ENCODE results near the gene ARHGAP11A. TPM values are rescaled to one million over a fixed set of nuclear protein-coding genes. Genes with fewer than 3 reads are reported as not detected.

Gene ARHGAP11A
- total RNA-seq, 1 donor = 2.4 TPM

DNA sequence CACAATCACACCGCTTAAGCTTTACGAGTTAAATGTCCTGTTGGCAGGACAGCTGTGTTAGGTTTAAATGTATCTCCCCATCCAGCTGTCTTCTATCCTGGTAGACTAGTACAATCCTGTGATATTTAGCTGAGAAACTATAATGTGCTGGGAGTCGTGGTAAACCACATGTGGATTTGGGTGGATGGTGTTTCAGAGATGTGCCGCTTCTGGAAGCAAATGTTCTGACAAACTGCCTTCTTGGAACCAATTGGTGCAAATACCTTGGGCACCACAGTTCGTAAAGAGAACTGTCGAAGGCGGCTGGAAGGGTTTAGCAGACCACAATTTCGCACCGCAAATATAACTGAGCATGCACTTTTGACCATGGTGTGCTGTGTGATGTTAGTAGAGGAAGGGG, 41.2 kb downstream of the ARHGAP11A start:
- DNase-seq (ENCODE audit: low read depth in 2 of 3, low spot score in 2 of 3) = no peak

DNA sequence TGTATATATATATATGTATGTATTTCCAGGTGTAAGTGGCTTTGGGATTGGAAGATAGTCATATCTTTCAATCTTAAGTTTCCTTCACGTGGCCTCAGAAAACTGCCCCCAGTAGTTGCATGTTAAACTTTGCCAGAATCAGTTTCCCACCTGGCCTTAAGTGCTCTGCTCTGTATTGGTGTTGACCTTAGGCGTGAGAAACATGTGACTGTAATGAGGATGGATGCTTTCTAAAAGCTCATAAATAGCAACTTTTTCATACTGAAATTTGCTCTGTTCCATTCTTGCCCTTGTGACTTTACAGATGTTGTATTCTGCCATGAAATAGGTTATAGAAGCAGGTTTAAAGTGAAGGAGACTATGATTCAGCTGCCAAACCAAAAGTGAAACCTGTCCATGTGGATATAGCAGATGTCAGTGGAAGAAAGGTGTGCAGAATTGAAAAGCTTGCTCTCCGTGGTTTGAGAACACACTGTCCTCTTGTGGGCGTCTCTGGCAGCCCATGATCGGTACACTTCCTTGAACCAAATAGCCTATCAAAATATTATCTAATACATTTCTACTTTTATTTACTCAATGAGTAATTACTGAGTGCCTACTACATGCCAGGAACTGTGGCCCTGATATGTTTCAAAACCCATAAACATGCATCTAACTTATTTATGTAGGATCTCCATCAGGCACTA, 42.0 kb downstream of the ARHGAP11A start:
- DNase-seq (ENCODE audit: low read depth in 2 of 3, low spot score in 2 of 3) = peak in 1 of 3 donors; percentile 35

DNA sequence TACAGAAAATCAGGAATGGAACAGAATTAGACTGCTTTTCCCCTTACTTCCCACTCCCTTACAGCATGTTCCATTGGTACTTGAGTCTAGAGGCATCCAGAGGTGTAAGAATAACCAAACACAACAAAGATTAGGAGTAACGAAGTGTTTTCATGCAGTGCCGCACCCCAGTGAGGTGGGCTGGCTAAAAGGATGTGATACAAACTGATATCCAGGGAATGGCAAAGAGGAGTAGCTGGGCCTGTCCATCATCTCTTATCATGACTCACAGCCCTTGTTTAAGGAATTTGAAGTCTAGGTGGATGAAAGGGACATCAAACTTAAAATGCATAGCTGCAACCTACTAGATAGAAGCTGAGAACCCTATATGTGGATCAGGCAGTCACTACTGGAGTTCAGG, 42.6 kb downstream of the ARHGAP11A start:
- DNase-seq (ENCODE audit: low read depth in 2 of 3, low spot score in 2 of 3) = no peak

DNA sequence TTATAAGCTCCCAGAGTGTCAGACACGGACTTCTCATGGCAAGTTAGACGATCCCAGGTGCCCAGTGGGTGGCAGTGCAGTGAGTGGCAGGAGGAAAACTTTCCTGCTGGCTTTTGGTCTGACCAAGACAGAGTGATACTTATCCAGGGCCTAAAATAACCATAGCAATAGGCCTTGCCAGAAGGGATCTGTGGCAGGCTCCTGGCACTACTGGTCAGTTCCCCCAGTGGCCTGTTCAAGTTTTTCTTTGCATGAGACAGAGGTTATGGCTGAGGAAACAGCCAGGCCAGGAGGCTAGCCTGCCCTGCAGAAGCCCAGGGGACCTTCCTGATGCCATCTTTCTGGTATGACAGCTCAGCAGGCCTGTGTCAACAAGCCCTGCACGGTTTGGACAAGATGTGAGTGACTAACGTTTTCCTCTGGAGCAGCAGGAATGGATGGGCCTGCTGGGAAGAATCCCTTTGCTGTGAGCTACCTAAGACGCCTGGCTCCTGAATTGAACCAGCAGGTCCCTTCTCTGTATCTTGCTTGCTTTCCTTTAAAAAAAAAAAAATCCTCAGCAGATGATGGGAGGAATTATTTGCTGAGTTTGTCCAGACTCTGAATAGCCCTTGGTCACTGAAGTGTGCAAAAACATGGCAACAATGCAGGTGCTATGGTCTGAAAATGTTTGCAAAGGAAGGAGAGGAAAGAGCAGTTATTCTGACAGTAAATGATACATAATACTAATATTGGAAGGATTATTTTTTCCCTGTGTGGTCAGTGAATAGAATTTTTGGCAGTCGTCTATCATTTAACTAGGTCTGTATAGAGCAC, 44.2 kb downstream of the ARHGAP11A start:
- DNase-seq (ENCODE audit: low read depth in 2 of 3, low spot score in 2 of 3) = no peak

DNA sequence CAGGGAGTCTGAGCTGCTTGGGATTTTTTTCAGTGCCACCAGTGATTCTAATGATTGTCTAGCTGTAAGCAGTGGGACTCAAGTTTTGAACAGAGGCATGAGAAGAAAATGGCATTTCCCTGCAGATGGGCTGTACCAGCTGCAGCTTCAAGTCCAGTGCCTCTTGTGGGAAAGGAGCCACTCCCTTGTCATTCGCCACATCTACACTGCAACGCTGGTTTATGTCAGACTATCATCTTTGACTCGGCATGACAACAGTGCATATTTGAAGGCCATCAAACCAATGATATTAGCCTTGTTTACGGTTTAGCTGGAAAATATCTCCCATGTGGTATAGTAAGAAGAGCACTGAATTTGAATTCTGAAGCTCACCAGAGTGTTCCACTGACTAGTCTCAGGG, 48.4 kb downstream of the ARHGAP11A start:
- DNase-seq (ENCODE audit: low read depth in 2 of 3, low spot score in 2 of 3) = no peak

DNA sequence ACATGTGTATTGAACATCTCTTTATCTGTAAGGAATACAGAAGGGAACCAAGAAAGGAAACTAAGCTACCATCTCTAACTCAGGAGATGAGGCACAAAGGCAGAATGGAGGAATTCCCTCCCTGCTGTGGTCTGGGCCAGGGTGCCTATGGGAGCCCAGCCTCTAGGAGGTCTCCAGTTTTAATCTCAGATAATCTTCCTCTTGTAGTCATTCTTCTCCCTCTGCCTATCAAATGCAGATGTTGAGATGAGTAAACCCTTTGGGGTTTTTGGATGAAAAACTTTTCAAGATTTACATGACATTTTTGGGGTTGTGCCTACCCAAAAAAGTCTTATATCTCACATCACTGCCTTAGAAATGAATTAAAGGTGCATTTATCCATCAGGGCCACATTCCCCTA, 49.5 kb downstream of the ARHGAP11A start:
- no peak for DNase-seq (ENCODE audit: low read depth in 2 of 3, low spot score in 2 of 3)

DNA sequence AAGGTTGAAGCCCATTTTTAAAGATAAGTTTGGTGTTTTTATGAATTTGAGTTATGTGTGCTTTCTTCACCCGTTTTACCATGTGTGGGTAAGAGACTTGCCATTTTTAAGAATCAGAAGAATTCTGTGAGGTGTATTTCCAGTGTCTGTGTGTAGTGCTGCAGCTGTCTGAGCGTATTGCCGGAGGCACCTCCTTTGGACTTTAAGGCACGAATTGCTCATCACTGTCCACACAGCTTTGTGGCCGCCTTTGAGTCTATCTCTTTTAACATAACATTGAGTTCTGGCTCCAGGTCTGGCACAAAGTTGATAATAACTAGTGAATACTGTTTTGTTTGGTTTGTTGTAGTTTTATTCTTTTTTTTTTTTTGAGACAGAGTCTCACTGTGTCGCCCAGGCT, 52.0 kb downstream of the ARHGAP11A start:
- no peak for DNase-seq (ENCODE audit: low read depth in 2 of 3, low spot score in 2 of 3)

DNA sequence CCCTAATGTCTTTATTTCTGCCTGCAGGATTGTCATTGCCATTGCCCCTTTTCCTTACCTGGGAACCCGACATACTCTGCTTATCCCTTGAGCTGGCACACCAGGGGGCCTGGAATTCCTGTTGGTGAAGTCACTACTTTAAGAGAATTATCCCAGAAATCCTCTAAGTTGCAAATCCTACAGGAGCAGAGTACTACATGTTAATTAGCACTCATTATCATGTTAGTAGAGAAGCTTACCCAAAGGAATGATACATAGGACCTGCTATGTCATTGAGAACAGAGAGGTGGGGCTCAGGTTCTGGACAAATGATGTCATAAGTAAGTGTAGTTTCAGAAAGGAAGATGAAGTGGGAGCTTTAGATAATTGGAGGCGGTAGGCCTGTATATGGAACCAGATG, 53.6 kb downstream of the ARHGAP11A start:
- DNase-seq (ENCODE audit: low read depth in 2 of 3, low spot score in 2 of 3) = no peak

DNA sequence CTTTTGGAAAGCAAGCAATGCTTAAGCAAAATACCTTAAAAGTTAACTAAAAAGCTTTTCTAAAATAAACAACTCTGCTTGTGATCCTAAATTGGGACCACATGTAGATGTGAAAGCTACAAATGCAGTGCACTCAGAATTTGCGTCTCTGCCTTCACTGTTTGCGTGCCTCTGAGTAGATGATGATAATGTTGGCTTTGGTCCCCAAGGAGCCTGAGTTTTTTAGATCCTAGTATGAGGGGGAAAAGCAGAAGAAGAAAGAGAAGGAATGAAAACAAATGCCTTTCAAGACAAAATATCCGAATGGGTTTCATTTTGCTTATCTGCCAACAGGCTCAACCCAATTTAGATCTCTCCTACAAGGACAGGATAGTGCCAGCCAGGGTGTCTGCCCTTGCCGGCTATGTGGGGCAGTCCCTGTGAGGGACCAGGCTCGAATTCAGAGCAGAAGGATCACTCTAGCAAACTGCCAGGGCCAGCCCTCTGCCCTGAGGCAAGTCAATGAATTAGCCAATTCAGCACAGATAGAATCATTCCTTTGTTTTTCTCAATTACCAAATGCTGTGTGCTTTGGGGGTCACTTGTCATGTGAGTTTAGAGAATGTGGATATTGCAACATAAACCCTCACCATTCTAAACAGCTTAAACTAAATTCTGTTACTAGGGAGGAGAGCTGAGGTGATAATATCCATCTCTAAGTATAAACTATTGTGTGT, 54.8 kb downstream of the ARHGAP11A start:
- DNase-seq (ENCODE audit: low read depth in 2 of 3, low spot score in 2 of 3) = no peak

DNA sequence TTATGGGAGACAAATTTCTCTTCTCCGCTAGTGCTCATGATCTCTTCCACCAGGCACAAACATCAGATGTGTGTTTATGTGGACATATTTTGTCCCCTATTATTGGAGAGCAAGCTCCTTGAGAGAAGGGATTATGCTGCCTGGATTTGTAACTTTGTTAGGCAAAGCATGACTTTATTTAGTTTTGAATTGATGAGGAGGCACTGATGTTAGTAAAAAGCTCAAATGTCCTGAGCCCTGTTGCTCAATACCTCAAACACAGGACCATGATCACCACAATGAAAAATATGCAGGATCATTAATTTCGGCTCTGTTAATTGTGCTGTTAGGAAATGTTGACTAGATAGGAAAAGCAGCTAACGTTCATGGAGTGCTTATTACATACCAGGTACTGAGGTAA, 55.3 kb downstream of the ARHGAP11A start:
- DNase-seq (ENCODE audit: low read depth in 2 of 3, low spot score in 2 of 3) = no peak

DNA sequence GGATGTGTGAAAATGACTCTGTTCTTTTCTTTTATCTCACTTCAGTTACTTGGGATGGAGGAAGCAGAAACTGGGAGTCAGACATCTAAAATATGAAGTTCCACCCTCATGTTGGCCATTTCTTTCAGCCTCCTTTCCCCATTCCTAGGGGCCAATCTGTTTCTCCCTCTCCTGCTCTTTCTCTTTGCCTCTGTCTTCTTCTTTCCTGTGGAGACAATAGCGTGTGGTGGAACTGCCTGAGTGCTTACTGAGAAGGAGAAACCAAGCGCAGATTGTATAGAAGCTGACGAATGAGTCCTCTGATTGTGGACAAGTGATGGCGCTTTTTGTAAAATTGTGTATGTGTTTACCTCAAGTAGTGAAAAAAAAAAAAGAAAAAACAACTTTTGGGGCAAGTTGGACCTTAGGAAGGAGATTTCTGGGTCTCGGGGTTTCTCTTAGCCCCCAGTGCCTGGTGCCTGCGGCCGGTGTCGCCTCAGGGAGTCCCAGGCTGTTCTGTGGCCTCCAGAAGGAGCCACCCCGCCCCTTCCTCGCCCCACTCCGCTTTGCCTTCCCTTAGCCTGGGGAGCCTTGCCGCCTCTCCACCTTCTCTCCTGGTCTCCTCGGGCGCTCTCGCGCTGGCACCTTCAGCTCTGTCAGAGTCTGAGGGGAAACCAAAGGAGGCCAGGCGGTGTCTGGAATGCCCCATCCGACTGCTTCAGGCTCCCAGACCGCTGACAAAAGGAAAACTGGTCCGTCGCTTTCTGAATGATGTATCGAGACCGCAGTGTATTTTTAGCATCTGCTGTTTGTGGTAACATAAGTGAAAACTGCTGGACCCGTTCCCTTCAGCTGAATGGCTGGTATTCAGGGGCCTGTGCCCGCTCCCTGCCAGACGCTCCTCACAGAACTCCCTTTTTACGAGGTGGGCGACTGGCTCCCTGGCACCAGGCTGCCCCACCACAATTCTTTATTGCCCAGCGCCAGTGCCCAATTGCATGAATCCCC, 56.3 kb downstream of the ARHGAP11A start:
- no peak for DNase-seq (ENCODE audit: low read depth in 2 of 3, low spot score in 2 of 3)

DNA sequence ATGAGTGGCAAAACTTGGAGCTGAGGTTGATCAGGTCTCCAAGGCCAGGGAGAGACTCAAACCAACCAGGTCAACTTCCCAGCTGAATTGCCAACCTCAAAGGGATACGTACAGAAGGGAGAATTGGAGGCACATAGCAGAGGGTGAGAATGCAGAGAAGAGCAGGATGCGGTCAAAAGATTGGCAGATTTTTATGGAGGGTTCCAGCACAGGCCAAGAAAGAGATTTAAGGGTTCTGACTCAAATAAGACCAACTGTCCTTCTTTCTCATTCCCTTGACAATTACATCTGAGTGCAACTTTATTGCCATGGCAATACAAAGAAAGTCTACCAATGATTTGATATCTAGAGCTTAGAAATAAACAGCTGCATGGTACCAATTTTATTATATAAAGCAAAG, 59.4 kb downstream of the ARHGAP11A start:
- no peak for DNase-seq (ENCODE audit: low read depth in 2 of 3, low spot score in 2 of 3)

DNA sequence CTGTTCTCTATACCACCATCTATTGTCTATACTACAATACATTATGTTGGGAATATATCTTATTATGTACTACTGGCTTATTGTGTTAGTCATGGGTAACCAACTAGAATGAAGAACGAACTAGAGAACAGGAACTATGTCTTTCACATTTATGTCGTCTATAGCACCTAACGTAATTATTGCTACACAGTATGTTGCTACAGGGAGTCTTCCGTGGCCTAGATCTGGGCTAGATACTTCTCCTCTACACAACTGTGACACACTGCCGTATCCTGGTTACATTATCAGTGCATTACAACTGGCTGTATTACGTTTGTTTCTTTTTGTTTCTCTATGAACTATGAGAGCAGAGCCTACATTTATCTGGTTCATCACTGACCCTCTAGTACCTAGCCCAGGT, 60.2 kb downstream of the ARHGAP11A start:
- DNase-seq (ENCODE audit: low read depth in 2 of 3, low spot score in 2 of 3) = no peak

DNA sequence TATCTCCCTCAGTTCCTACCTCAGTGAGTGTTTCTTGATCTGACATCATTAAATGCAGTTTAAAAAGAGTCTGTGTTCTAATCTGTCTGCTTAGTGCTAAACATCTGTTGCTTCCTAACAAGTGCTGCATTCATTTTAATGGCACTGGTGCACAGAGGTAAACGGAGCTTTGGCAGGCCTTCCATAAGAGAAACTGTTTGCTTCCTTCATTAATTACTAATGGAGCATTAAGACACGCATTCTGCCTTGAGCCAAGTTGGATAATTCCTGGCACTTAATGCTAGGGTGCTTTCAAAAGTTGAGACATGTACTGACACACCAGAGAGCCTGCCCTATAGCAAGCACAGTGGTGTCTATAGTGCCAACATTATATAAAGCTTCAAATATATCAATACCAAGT, 60.9 kb downstream of the ARHGAP11A start:
- no peak for DNase-seq (ENCODE audit: low read depth in 2 of 3, low spot score in 2 of 3)

DNA sequence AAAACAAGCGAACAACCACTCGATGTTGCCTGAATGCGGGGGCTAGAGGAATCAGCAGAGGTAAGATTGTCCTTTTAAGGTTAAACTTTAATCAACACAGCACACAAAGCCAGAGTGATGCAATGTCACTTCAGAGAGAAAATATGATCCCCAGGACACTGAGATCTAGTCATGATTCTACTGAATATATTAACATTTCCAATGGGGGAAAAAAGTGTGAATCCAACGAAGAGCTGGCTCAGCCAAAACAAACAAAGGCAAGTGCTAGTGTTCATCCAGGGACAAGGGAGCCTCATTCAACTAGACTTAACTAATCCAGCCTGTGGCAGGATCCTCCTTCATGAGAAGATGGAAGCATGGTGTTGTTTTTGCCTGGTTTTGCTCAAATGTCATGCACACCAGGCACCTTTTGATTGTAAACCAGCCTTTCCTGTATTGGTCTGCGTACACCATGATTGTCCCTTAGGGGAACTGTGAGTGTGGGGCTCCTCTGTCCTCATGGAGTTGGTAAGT, 62.0 kb downstream of the ARHGAP11A start:
- DNase-seq (ENCODE audit: low read depth in 2 of 3, low spot score in 2 of 3) = no peak

DNA sequence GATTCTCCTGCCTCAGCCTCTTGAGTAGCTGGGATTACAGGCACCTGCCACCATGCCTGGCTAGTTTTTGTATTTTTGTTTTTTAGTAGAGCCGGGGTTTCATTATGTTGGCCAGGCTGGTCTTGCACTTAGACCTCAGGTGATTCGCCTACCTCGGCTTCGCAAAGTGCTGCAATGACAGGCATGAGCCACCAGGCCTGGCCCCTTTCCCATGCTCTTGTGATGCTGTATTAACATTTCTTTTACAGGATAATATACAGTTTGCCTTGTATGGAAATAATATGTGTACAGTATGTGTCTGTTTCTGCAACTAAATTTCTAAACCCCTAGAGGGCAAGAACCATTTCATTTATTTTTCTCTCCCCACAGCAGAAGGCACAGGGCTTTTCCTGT, 64.0 kb downstream of the ARHGAP11A start:
- no peak for DNase-seq (ENCODE audit: low read depth in 2 of 3, low spot score in 2 of 3)

DNA sequence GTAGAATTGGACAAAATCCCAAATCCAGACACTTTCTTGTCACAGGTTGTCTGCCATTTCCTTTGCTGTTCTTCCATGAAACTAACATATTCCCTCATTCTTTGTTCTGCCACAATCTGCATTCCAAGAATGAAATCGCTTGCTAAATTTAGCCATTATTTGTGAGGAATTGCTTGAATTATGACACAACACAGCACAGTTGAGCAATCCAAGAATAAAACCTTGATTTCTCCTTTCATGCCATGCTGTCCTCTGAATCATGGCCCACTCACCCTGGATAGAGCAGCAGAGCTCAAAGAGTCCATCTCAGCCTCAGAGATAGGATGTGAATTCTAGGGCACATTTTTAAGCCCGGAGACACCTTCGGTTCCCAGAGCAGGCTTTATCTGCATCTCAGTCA, 67.3 kb downstream of the ARHGAP11A start:
- DNase-seq (ENCODE audit: low read depth in 2 of 3, low spot score in 2 of 3) = no peak

DNA sequence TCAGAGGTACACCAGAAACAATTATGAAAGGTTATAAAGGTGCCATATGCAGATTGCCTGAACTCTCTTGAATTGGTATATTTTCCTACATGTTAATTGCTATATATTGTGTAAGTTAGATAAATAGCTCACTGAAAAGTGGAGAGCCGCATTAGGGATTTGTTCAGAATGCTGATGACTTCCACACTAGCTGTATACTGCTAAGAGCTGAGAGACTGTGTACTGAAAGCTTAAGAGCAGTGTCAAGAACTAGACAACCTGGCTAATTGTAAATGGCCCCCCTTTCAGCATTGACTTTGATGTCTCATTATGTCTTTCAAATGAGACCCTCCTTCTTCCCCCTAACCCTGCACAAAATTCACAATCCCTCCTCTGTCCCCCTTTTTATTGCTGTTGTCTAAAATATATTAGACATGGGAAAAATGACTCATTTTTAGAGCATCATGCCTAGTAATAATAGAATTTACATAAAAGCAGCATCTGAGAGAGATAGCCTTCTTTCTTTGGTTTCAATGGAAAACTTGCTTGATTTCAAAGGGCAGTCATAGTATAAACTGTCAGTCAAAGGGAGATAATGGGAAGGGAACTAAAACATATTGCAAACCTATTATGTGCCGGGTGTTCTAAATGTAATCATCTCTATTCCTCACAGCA, 67.8 kb downstream of the ARHGAP11A start:
- no peak for DNase-seq (ENCODE audit: low read depth in 2 of 3, low spot score in 2 of 3)

DNA sequence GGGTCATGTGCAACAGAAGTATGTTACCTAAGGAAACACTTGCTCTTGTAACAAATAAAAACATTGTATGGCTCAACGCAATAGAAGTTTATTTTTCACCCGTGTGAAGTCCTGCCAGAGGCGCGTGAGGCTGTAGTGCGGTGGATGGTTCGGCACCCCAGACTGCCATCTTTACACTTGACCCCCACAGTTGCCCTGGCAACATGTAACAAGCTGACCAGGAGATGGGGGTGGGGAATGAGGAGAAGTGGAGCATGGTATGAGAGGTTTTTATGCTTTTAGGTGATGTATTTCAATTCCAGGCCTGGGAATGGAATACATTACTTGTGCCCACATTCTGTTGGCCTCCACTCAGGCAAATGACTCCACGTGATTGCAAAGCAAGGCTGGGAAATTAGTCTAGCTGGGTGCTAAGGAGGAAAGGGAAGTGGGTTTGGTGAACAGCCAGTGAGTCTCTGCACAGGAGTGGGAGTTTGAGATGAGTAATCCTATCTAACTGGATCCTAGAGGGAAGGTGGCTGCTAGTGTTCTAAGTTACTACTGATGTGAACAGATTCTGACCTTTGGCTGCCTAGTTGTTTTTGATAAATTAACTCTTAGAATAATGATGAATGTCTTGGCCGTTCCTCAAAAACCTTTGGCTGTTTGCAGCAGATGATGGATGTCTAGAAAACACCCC, 68.7 kb downstream of the ARHGAP11A start:
- peak in 2 of 3 donors; percentile 31 to 64 for DNase-seq (ENCODE audit: low read depth in 2 of 3, low spot score in 2 of 3)
